HG03045 (cell line): Measurements from ENCODE around the gene KCNH1.

Source experiments
- ATAC-seq: cut with Tn5 transposase; IDR thresholded peaks from one replicate; pipeline ENCODE4 v1.9.1; 2021; ENCODE audit warnings: mild to moderate bottlenecking, moderate library complexity; ENCODE audit not compliant: unreplicated experiment

KCNH1 gene

GRCh38 chr1:211133836-211134669 lies at the start of gene KCNH1:
Gene KCNH1, minus strand, starts transcription at chr1:211134148. Its CDS starts 203 bp downstream, at chr1:211133945.
- peak; percentile 91 for ATAC-seq

GRCh38 chr1:211182746-211183145 lies 48.8 kb upstream of the KCNH1 start:
- no peak for ATAC-seq

GRCh38 chr1:211174375-211174774 lies 40.4 kb upstream of the KCNH1 start:
- no peak for ATAC-seq

GRCh38 chr1:211172657-211173056 lies 38.7 kb upstream of the KCNH1 start:
- no peak for ATAC-seq

- ATAC-seq, result no peak
These were observed 35.4 kb upstream of the KCNH1 start for GRCh38 chr1:211169353-211169752.

GRCh38 chr1:211158866-211159265 lies 24.9 kb upstream of the KCNH1 start:
- ATAC-seq, result no peak

- ATAC-seq, result no peak
These were observed 21.1 kb upstream of the KCNH1 start for GRCh38 chr1:211155040-211155439.

GRCh38 chr1:211153932-211154331 lies 20.0 kb upstream of the KCNH1 start:
- ATAC-seq, result no peak

GRCh38 chr1:211148366-211148765 lies 14.4 kb upstream of the KCNH1 start:
- no peak for ATAC-seq

GRCh38 chr1:211145944-211146343 lies 12.0 kb upstream of the KCNH1 start:
- ATAC-seq, result no peak

GRCh38 chr1:211135342-211135950 lies 1.5 kb upstream of the KCNH1 start:
- no peak for ATAC-seq

- ATAC-seq, result peak; percentile 4
These were observed 534 bp downstream of the KCNH1 start for GRCh38 chr1:211133393-211133835.

GRCh38 chr1:211132721-211133392 lies 1.1 kb downstream of the KCNH1 start:
- ATAC-seq, result no peak

- no peak for ATAC-seq
These were observed 4.2 kb downstream of the KCNH1 start for GRCh38 chr1:211129776-211130175.

GRCh38 chr1:211127166-211127565 lies 6.8 kb downstream of the KCNH1 start:
- no peak for ATAC-seq

GRCh38 chr1:211126622-211127021 lies 7.3 kb downstream of the KCNH1 start:
- no peak for ATAC-seq

- no peak for ATAC-seq
These were observed 15.4 kb downstream of the KCNH1 start for GRCh38 chr1:211118407-211119102.

- ATAC-seq, result no peak
These were observed 19.5 kb downstream of the KCNH1 start for GRCh38 chr1:211114446-211114845.

- no peak for ATAC-seq
These were observed 20.4 kb downstream of the KCNH1 start for GRCh38 chr1:211113566-211113965.

- no peak for ATAC-seq
These were observed 22.6 kb downstream of the KCNH1 start for GRCh38 chr1:211111351-211111750.

- ATAC-seq, result no peak
These were observed 32.5 kb downstream of the KCNH1 start for GRCh38 chr1:211101481-211101880.
